HG03025 (cell line): Measurements from ENCODE around the gene NLRP9.
"Not testable (repeated sequence)": the region's sequence is repeated elsewhere in the genome, so short reads cannot be mapped to it uniquely, and the experiment has no call there.

Experiments
- ATAC-seq: cut with Tn5 transposase; IDR thresholded peaks from one replicate; pipeline ENCODE4 v1.9.1; 2021; ENCODE audit warnings: mild to moderate bottlenecking, moderate library complexity; ENCODE audit not compliant: unreplicated experiment, low FRiP score

Gene NLRP9

GRCh38 chr19:55738302-55738701 is at the start of gene NLRP9:
NLRP9 (minus strand) TSS chr19:55738402; CDS start chr19:55738374, 28 bp downstream.
- ATAC-seq, result no peak

- ATAC-seq, result no peak
Observed at GRCh38 chr19:55781112-55781511, 42.9 kb upstream of the NLRP9 start.

GRCh38 chr19:55778331-55778730 is 40.1 kb upstream of the NLRP9 start:
- no peak for ATAC-seq

- ATAC-seq, result no peak
Observed at GRCh38 chr19:55777528-55777927, 39.3 kb upstream of the NLRP9 start.

- ATAC-seq, result not testable (repeated sequence)
Observed at GRCh38 chr19:55769632-55770031, 31.4 kb upstream of the NLRP9 start.

- ATAC-seq, result not testable (repeated sequence)
Observed at GRCh38 chr19:55768818-55769217, 30.6 kb upstream of the NLRP9 start, which contains the start of gene RFPL4AL1. RFPL4AL1 (plus strand) TSS chr19:55769118; CDS start chr19:55771805, 2,687 bp downstream.

- no peak for ATAC-seq
Observed at GRCh38 chr19:55766466-55766865, 28.3 kb upstream of the NLRP9 start.

- ATAC-seq, result not testable (repeated sequence)
Observed at GRCh38 chr19:55758797-55759196, 20.6 kb upstream of the NLRP9 start, which contains the start of gene RFPL4A. RFPL4A (plus strand) TSS chr19:55759097; CDS start chr19:55761801, 2,704 bp downstream.

- not testable (repeated sequence) for ATAC-seq
Observed at GRCh38 chr19:55756808-55757207, 18.6 kb upstream of the NLRP9 start.

- ATAC-seq, result no peak
Observed at GRCh38 chr19:55753401-55753800, 15.2 kb upstream of the NLRP9 start.

- ATAC-seq, result no peak
Observed at GRCh38 chr19:55750715-55751114, 12.5 kb upstream of the NLRP9 start.

GRCh38 chr19:55730378-55730777 is 7.8 kb downstream of the NLRP9 start:
- ATAC-seq, result not testable (repeated sequence)

GRCh38 chr19:55723491-55723890 is 14.7 kb downstream of the NLRP9 start:
- ATAC-seq, result no peak

- no peak for ATAC-seq
Observed at GRCh38 chr19:55720801-55721200, 17.4 kb downstream of the NLRP9 start.

- no peak for ATAC-seq
Observed at GRCh38 chr19:55720214-55720746, 17.9 kb downstream of the NLRP9 start.

- ATAC-seq, result not testable (repeated sequence)
Observed at GRCh38 chr19:55717879-55718711, 20.1 kb downstream of the NLRP9 start.

- no peak for ATAC-seq
Observed at GRCh38 chr19:55717251-55717650, 21.0 kb downstream of the NLRP9 start.

GRCh38 chr19:55716531-55716930 is 21.7 kb downstream of the NLRP9 start:
- no peak for ATAC-seq

- ATAC-seq, result no peak
Observed at GRCh38 chr19:55712804-55713631, 25.2 kb downstream of the NLRP9 start.

GRCh38 chr19:55711719-55712118 is 26.5 kb downstream of the NLRP9 start:
- ATAC-seq, result no peak

- ATAC-seq, result no peak
Observed at GRCh38 chr19:55705972-55706371, 32.2 kb downstream of the NLRP9 start.
